GM19239 (cell line): ENCODE results near the gene ABCE1.
"Not testable (repeated sequence)": the region's sequence is repeated elsewhere in the genome, so short reads cannot be mapped to it uniquely, and the experiment has no call there.

ENCODE experiments used
- DNase-seq: peaks from one replicate; pipeline ENCODE4 v3.0.0; 2011; ENCODE audit warnings: low spot score; ENCODE audit not compliant: insufficient read length
- FAIRE-seq: peaks from 2 replicates; lab custom pipeline; 2011; peaks lifted over from hg19 to GRCh38; lab: Jason Lieb, UNC

The ABCE1 gene

DNA sequence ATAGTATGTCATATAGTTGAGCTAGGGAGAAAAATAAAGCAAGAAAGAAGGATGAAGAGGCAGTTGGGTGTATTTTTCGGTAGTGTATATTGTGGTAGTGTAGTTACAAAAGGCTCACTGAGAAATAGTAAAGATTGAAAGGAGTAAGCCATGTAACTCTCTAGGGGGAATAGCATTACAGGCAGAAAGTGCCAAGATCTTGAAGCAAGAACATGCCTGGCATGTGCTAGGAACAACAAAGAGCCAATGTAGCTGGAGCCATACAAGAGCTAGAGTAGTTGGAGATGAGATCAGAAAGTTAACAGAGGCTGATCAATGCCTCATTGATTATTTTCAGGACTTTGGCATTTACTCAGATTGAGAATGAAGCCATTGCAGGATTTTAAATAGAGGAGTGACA is 3.0 kb downstream of the ABCE1 start:
- FAIRE-seq: no peak

DNA sequence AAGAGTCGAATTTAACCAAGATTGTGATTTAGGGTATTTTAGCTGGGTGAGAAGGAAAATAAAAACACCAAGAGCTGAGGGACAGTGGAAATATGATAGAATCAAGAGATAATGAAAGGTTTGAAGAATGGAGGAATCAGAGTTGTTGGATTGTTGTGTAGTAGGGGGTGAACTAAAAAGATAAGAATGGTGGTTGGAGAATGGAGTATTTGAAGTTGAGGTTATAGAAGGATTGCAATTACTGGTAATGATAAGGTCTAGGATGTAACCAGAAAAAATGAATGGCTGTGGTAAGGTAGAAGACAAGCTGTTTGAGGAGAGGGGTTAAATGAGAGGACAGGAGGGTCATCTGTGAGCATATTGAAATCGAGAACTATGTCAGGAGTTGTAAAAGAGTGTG is 4.5 kb downstream of the ABCE1 start:
- FAIRE-seq: no peak

More for the DNA sequence above, 3.0 kb downstream of the ABCE1 start:
- DNase-seq: no peak

DNA sequence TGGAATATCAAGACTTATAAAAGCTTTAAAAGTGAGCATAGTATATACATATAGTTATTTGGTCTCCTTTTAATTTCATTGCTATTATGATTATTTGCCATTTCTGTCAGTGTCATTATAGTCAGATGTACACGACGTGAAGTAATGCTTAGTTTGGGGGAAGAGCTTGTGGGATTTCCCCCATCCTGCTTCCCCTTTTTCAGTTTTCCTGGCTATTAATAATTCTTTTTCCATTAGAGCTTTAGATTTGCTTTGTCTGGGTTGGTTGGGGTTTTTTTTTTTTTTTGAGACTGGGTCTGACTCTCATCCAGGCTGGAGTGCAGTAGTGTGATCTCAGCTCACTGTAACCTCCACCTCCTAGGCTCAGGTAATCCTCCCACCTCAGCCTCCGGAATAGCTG is 5.4 kb downstream of the ABCE1 start:
- FAIRE-seq: no peak

More for the DNA sequence above, 4.5 kb downstream of the ABCE1 start:
- DNase-seq: no peak

DNA sequence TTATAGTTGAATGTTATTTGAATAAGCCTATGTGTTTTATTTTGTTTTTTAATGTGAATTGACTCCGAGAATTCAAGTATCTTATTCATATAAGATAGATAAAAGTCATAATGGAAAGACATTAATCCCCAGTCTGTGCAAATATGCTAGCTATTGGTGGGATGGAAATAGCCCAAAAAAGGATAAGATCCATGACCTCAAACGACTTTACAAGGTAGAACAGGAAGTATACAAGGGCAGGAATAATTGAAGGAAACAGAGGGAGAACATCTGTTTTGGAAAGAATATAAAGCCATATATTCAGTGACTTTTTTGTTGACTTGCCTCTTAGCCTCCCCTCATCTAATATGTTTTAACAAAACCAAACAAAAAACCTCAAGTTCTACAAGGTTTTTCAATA is 9.0 kb downstream of the ABCE1 start:
- no peak for FAIRE-seq
- DNase-seq: no peak

More for the DNA sequence above, 5.4 kb downstream of the ABCE1 start:
- DNase-seq: no peak

DNA sequence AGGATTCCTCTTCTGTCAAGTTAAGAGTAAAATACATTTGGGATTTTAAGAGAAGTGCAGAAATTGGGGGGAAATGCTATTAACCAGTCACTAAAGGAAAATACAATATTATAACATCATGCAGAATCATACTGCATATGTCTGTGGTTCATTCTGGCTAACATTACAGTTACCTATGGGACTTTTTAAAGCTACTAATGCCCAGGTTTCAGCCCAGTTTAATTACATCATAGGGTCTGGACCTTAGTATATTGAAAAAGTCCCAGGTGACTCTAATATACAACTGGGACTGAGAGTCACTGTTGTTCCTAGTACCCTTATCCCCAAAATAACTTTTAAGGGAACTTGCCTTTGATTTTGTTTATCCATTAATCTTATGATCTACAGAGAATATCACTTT is 10.0 kb downstream of the ABCE1 start:
- FAIRE-seq: no peak

DNA sequence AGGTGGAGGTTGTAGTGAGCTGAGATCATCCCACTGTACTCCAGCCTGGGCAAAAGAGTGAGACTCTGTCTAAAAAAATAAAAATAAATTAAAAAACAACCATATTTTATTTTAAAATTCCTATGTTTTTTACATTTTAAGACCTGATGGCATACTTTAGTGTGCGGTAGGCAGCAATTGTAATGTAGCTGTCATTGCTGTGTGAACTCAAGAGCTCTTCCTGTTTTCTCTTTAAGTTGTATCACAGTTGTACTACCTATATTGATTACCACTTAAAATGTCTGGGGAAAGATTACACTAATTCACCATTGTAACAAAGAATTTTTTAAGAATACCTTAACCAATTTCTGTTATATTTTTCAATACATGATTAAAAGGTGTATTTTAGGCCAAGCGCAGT is 27.3 kb downstream of the ABCE1 start:
- FAIRE-seq: no peak

More for the DNA sequence above, 10.0 kb downstream of the ABCE1 start:
- DNase-seq: no peak

DNA sequence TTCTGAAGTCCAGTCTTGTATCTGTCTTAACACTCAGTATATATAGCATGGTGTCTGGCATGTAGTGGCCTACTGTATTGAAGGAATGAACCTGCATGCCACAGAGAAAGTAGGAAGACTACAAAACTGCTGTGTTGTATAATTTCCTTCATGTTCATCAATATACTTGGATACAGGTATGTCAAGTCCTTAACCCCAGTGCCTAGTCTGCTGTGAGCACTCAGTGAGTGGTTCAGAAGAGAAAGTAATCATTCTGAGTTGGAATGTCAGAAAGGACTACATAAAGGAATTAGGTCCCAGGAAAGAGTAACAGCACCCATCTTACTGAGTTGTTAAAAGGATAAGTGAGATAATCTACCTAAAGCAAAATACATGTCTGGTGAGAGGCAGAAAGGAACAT is 32.0 kb downstream of the ABCE1 start:
- FAIRE-seq: no peak
- no peak for DNase-seq

More for the DNA sequence above, 27.3 kb downstream of the ABCE1 start:
- DNase-seq: no peak

DNA sequence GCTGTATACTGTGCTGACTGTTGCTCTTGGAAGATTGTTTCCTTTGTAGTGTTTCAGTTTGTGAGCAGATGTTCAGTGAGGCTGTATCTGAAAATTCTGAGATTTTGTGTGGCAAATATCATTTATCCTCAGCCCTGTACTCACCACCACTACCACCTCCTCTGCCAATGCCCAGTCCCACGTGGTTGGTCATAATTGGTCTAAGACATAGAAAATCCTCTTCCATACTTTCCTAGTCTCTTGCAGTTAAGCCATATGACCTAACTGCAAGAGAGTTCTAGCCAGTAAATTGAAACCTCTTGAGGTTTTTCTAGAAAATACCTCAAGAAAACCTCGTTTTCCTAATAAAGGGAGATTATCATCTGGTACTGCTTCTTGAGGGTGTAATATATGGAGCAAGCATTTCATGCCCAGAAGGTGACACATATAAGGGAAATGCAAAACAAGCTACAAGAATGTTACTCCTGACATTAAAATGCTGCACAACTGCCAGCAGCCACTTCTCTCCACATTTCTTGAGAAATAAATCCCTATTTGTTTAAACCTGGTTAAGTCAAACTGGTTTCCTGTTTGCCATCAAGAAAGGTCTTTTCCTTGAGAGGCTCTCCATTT is 32.8 kb downstream of the ABCE1 start:
- FAIRE-seq: peak; percentile 52
- DNase-seq: no peak

DNA sequence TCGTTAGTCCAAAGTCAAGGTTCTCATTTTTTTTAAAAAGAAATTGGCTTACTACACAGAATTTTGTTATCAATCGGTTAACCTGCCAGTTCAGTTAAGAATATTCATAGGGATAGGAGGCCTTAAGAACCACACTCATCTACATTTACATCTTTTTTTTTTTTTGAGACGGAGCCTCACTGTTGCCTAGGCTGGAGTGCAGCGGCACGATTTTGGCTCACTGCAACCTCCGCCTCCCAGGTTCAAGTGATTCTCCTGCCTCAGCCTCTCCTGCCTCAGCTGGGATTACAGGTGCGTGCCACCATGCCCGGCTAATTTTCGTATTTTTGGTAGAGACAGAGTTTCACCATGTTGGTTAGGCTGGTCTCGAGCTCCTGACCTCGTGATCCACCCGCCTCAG is 33.7 kb downstream of the ABCE1 start:
- DNase-seq: no peak
- no peak for FAIRE-seq

DNA sequence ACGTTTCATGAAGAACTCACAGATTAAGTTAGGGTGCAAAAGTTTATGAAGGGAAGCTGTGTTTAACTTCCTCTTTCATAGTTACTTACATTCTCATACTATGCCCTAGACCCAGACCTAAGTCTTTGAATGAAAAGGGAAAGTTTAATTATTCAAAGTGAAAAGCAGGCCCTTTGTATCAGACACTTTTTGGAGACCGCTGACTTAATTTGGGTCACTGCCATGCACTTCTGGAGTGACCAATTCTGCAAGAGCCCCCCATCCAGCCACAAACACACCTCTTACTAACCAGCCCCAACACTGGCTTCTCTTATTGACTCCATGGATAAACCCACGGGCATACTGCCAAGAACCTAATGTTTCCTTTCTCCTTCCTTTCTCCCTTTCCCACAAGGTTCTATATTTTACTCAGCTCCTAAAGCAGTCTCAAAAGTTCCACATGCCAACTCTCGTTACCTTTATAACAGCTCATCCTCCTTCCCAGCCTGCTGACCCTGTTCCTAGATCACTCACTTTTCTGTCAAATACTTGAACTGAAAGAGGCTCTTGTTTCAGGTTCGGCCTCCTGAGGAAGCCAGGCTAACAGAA is 34.5 kb downstream of the ABCE1 start:
- FAIRE-seq: peak; percentile 92
- no peak for DNase-seq

DNA sequence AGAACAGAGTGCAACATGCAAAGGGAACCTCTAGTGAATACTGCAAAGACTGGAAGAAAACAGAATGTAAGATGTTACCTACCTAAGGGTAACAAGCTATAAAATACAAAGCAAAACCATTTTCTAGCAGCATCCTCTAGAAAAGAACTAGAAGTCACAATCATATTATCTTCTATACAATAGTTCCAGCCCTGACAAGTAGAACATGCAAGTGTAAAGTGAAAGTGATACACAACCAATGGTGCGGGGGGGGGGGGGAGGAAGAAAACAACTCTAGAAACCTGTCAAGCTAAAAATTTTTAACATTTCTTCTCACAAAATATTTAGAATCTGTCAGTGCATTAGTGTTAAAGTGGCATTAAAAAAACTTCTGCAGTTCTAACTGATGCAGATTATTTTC is 38.1 kb downstream of the ABCE1 start:
- not testable (repeated sequence) for DNase-seq
- FAIRE-seq: peak; percentile 55

DNA sequence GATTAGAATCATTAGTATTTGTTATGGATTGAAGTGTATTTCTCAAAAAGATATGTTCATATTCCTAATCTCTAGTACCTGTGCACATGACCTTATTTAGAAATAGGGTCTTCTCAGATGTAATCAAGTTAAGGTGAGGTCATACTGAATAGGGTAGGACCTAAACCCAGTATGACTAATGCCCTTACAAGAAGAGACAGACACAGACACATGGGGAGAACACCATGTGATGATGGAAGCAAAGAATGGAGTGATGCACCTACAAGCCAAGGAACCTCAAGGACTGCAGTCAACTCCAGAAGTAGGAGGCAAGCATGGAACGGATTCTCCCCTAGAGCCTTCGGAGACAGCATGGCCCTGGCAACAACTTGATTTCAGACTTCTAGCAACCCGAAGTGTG is 50.9 kb downstream of the ABCE1 start:
- DNase-seq (no peak), FAIRE-seq (no peak)

DNA sequence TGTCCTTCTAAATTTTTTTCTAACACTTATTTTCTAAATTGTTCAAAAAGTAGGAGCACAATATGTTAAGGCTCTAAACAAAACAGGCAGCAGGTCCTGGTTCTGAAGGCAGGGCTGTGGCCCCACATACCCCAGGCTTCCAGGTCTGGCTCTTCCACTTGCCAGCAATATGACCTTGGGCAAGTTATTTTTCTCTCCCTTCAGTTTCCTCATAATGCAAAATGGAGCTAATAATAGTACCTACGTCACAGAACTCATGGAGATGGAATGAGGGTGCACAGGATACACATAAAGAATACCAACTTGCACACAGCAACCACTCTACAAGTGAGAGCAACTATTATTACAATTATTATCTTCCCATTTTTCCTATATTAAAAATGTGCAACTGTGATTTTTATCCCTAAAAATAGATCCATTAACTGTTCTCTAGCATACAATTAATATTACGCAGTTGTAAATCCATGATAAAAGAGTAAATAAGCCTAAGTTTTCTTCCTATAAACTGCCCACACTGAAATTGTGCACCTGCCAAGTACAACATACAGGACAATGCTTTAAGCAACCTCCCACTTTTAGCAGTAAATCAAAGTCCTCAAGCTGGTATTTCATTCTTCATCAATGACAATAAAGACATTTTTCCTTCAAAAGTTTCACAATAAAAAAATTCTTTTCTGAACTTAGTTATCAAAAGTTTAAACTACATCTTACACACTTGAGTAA is 55.2 kb downstream of the ABCE1 start:
- DNase-seq: no peak
- FAIRE-seq: no peak

DNA sequence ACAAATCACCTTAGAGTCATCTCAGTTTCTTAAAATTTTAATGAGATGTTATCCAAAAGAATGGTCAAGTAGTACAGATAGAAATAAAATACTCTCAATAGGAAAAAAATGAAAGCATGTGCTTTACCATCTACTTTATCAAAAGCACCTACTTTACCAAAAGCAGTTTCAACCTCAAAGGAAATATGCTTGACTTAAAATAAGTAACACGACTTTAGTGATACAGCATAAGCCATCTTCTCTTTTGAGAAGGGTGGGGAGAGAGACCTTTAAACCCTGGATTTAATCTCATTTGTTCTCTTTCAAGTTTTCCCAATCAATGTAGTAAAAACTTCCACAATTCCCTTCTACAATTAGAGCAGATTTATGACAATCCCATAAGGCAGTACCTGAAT is 55.8 kb downstream of the ABCE1 start:
- no peak for FAIRE-seq
- DNase-seq: no peak

DNA sequence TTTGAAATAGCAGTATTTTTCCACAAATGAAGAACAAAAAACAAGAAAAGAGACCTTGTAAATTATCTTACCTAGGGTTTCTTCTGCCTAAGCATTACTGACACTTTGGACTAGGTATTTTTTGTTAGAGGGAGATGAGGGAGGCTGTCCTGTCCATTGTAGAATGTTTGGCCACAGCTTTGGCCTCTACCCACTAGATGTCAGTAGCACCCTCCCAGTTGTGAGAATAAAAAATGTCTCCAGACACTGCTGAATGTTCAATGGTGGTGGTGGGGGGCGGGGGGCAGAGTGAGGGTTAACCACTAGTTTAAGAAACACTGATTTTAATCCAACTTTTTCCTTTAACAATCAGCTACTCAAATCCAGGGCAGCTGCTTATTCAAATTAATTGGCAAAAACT is 56.5 kb downstream of the ABCE1 start:
- peak; percentile 91 for FAIRE-seq
- DNase-seq: no peak

DNA sequence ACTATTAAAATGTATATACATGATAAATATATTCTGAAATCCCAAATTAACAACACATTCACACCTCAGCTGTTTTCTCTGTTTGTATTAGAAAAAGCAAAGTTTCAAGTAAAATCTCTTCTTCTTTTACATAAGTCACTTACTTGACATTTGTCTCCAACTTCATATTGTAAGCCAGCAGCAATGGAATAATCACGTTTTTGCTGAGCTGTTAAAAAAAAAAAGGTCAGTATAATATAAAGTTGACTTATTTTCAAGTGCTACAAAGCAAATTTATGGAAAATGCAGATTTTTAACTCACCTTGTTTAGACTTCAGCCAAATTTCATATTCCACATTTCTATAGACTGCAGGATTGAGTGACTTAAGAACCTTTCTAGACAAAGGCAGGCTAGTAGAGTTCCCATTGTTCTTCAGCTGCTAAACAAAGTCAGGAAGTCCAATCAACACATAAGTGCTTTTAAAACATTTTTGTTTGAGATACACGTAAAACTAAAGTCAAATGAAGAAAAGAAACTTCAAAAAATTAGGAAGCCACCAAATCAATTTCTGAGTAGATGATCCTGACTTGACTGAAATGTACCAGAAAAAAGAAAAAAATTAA is 57.3 kb downstream of the ABCE1 start:
- FAIRE-seq: peak; percentile 58
- no peak for DNase-seq

DNA sequence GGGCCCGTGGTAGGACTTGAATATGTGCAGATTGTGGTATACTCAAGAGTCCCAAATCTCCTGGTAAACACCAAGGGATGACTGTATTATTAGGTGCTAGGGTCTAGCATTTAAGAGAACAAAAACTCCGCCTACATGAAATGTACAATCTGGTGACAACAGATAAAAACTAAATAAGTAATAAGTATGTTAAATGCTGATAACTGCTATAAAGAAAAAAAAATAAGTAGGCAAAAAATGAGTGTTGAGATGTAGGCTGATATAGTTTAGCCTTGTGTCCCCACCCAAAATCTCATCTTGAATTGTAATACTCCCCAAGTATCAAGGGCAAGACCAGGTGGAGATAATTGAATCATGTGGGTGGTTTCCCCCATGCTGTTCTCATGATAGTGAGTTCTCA is 58.9 kb downstream of the ABCE1 start:
- DNase-seq (no peak), FAIRE-seq (no peak)

DNA sequence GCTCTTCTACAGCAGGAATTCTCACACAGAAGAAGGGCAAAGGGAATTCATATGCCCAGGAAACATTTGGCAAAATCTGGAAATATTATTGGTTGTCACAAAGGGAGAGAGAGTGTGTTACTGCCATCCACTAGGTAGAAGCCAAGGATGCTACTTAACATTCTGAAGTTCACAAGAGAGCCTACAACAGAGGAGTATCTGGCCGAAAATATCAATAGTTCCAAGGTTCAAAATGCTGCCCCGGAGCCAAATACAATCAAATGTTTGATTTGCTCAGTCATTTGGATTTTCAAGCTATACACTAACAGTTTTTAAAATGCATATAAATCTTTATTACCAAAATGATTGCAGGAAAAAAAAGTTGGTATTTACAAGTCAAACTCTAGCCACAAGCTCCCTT is 63.4 kb downstream of the ABCE1 start:
- DNase-seq: no peak
- FAIRE-seq: no peak

DNA sequence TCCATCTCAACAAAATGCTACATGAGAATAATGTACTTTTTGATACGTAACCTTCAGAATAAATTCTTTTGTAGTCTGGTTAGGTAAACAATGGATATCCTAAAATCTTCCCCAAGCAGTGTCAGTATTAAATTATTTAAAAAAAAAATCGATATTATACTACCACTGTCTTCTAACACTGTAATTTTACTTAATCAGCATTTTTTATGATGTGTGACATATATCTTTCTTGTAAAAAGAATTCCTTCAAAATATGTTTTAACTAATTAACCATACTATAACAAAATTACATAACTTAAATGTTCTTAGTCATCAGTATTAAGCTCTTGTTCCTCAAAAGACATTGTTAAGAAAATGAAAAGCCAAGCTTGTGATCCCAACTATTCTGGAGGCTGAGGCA is 69.8 kb downstream of the ABCE1 start:
- no peak for FAIRE-seq

DNA sequence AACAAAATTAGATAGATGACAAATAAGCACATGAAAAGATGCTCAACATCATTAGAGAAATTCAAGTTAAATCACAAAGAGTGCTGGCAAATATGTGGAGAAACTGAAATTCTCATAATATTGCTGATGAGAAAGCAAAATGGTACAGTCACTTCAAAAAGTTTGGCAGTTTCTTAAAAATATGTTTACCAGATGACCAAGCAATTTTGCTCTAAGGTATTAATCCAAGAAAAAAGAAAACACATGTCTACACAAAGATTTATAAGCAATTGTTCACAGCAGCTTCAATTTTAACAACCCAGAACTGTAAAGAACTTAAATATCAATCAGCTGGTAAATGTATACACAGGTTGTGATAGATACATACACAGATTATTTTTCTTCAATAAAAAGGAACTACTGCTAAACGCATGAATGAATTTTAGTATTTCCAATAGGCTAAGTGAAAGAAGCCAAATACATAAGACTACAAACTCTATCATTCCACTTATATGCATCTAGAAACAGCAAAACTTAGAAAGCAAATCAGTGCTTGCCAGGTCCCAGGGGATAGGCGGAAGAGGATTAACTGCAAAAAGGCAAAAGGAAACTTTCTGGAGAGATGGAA is 70.6 kb downstream of the ABCE1 start:
- no peak for DNase-seq
- peak; percentile 78 for FAIRE-seq

More for the DNA sequence above, 69.8 kb downstream of the ABCE1 start:
- DNase-seq: no peak

DNA sequence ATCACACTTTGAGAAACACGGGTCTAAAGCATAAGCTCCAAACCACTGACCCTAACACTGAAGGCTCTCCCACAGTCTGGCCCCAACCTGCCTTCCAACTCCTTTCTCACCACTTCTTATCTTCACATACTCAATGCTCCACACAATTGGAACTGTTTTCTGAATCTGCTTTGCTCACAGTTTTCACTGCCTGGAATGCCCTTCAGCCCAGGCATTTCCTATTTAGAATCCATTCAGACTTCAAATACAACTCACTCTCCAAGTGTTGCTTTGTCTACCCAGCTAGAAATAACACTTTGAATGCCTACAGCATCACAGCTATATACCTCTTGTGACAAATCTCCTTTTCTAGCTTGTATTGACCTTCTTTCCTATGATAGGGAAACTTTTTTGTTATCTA is 72.1 kb downstream of the ABCE1 start:
- FAIRE-seq (no peak), DNase-seq (no peak)
